Liver (tissue), 9 donors: ENCODE results near the gene H2BW1. TPM values are rescaled to one million over a fixed set of nuclear protein-coding genes. Genes with fewer than 3 reads are reported as not detected.

Experiments used
- DNase-seq: peaks from one replicate; pipeline ENCODE4 v3.0.0-alpha.2; 2017; ENCODE audit warnings: low spot score
- H3K27ac ChIP-seq, 2 donors: one replicate each; pipeline ENCODE4 v1.7.0; 2013; ENCODE audit warnings: inconsistent platforms in 2 of 2, low read length in 2 of 2, control low read depth in 1 of 2, low read depth in 1 of 2, mild to moderate bottlenecking in 1 of 2
- H3K27me3 ChIP-seq, 4 donors: one replicate each; pipeline versions ENCODE4 v1.6.1 to v1.7.0; 2013; ENCODE audit warnings: low read length in 3 of 4, inconsistent platforms in 1 of 4, mild to moderate bottlenecking in 1 of 4, moderate library complexity in 1 of 4; ENCODE audit not compliant: control insufficient read depth in 4 of 4, insufficient read depth in 4 of 4
- H3K36me3 ChIP-seq, 4 donors: one replicate each; pipeline versions ENCODE4 v1.6.1 to v1.7.0; 2013; ENCODE audit warnings: low read length in 3 of 4, mild to moderate bottlenecking in 3 of 4, low read depth in 1 of 4, moderate library complexity in 1 of 4; ENCODE audit not compliant: control insufficient read depth in 4 of 4, insufficient read depth in 3 of 4
- H3K4me1 ChIP-seq, 4 donors: one replicate each; pipeline versions ENCODE4 v1.6.1 to v1.7.0; 2013; ENCODE audit warnings: low read length in 3 of 4, mild to moderate bottlenecking in 3 of 4, moderate library complexity in 1 of 4; ENCODE audit not compliant: control insufficient read depth in 4 of 4, insufficient read depth in 4 of 4
- H3K4me3 ChIP-seq, 3 donors: one replicate each; pipeline versions ENCODE4 v1.6.1 to v1.7.0; 2013; ENCODE audit warnings: low read length in 3 of 3, control low read depth in 1 of 3, low read depth in 1 of 3, mild to moderate bottlenecking in 1 of 3
- H3K9ac ChIP-seq, 2 donors: one replicate each; pipeline ENCODE4 v1.7.0; 2013; ENCODE audit warnings: low read length in 2 of 2, mild to moderate bottlenecking in 2 of 2, moderate library complexity in 2 of 2, control low read depth in 1 of 2, low read depth in 1 of 2
- H3K9me3 ChIP-seq, 4 donors: one replicate each; pipeline versions ENCODE4 v1.6.1 to v1.7.0; 2013; ENCODE audit warnings: low read length in 3 of 4; ENCODE audit not compliant: control insufficient read depth in 4 of 4
- CTCF ChIP-seq: fragments of 150-350 bp; IDR thresholded peaks from 2 replicates; pipeline ENCODE4 v1.5.1; 2017; ENCODE audit warnings: improper control_type of control experiment, low read depth, low read length; ENCODE audit not compliant: missing input control
- EGR1 ChIP-seq, 2 donors: IDR thresholded peaks; 2 replicates each; pipeline ENCODE4 v1.6.1; 2016 to 2018; ENCODE audit warnings: antibody characterized with exemption in 2 of 2, low read depth in 2 of 2
- GABPA ChIP-seq, 2 donors: IDR thresholded peaks in 1 of 2; conservative IDR thresholded peaks in 1 of 2; 2 replicates each; pipeline ENCODE4 v1.6.1; 2016; ENCODE audit warnings: antibody characterized with exemption in 2 of 2, mild to moderate bottlenecking in 1 of 2, moderate library complexity in 1 of 2
- HNF4G ChIP-seq: IDR thresholded peaks from 2 replicates; pipeline ENCODE4 v1.6.1; 2016; ENCODE audit warnings: antibody characterized with exemption
- JUND ChIP-seq, 2 donors: IDR thresholded peaks; 2 replicates each; pipeline ENCODE4 v1.6.1; 2016; ENCODE audit warnings: antibody characterized with exemption in 2 of 2
- MAX ChIP-seq: IDR thresholded peaks from 2 replicates; pipeline ENCODE4 v1.6.1; 2016; ENCODE audit warnings: antibody characterized with exemption
- NR2F2 ChIP-seq: IDR thresholded peaks from 2 replicates; pipeline ENCODE4 v1.6.1; 2016; ENCODE audit warnings: antibody characterized with exemption
- RAD21 ChIP-seq, 2 donors: IDR thresholded peaks; 2 replicates each; pipeline ENCODE4 v1.6.1; 2016; ENCODE audit warnings: antibody characterized with exemption in 2 of 2, mild to moderate bottlenecking in 2 of 2
- REST ChIP-seq: IDR thresholded peaks from 2 replicates; pipeline ENCODE4 v1.6.1; 2016; ENCODE audit warnings: antibody characterized with exemption, mild to moderate bottlenecking
- RXRA ChIP-seq, 2 donors: IDR thresholded peaks; 2 replicates each; pipeline ENCODE4 v1.6.1; 2017 to 2018; ENCODE audit warnings: antibody characterized with exemption in 2 of 2, mild to moderate bottlenecking in 1 of 2
- SP1 ChIP-seq: IDR thresholded peaks from 2 replicates; pipeline ENCODE4 v1.6.1; 2018; ENCODE audit warnings: antibody characterized with exemption, mild to moderate bottlenecking
- TAF1 ChIP-seq: conservative IDR thresholded peaks from 2 replicates; pipeline ENCODE4 v1.6.1; 2016; ENCODE audit warnings: antibody characterized with exemption, mild to moderate bottlenecking
- YY1 ChIP-seq: IDR thresholded peaks from 2 replicates; pipeline ENCODE4 v1.6.1; 2016; ENCODE audit warnings: antibody characterized with exemption, mild to moderate bottlenecking
- ZBTB33 ChIP-seq: IDR thresholded peaks from 2 replicates; pipeline ENCODE4 v1.6.1; 2016; ENCODE audit warnings: antibody characterized with exemption
- WGBS: extraction: QIAGEN DNeasy Blood & Tissue Kit; methylation state at CpG from one replicate; pipeline ENCODE4 v1.1.7; 2013; 5-methylcytosine and 5-hydroxymethylcytosine counted together
- polyA plus RNA-seq, 2 donors: library from polyadenylated mRNA; stranded (reverse) in 1 of 2; unstranded in 1 of 2; fragments of 200-250 nt in 1 of 2; fragments of >200 nt in 1 of 2; fragmentation: Nextera tagmentation in 1 of 2; extraction: Ambion mirVana in 1 of 2; gene quantifications; one replicate each; pipeline versions ENCODE4 v1.2.1 to v1.2.3, GENCODE V29; 2013 to 2015
- total RNA-seq, 2 donors: library from RNA; depleted of rRNA; stranded (reverse); fragments of >200 nt; gene quantifications; one replicate each; pipeline ENCODE4 v1.2.3, GENCODE V29; 2014
- donor health status: healthy.
- donor health status: healthy.
- donor health status: healthy.
- donor health status: healthy.
- donor health status: healthy.

H2BW1 gene
- total and polyA plus RNA-seq, 4 donors: not detected

DNA sequence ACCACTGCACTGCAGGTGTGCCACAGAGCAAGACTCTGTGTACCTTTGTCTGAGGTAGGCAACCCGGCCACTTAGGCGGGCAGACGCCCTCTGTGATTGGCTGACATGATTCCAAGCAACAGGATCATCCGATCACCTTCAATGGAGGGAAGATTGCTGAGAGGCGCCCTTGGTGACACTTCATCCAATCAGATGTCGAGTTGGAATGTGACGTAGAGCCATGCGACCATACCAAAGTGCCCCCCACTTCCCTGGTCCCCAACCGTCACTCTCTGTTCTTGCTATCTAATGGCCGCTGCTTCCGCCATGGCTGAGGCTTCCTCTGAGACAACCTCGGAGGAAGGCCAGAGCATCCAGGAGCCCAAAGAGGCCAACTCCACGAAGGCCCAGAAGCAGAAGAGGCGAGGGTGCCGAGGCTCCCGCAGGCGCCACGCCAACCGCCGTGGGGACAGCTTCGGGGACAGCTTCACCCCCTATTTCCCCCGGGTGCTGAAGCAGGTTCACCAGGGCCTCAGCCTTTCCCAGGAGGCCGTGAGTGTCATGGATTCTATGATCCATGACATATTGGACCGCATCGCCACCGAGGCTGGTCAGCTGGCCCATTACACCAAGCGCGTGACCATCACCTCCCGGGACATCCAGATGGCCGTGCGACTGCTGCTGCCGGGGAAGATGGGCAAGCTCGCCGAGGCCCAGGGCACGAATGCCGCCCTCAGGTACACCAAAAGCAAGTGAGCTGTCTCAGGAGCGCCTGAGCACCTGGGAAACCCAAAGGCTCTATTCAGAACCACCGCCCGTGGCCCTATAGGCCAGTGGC is 26.4 kb upstream of the H2BW1 start, which contains the start of gene H2BW2:
Gene H2BW2 (plus strand): TSS at position 268 of the 817 bp plus-strand sequence. CDS start 39 bp downstream, at position 307.
- Histone ChIP-seq H3K4me3 (no peak within 1 kb of the TSS), H3K27ac (no peak within 1 kb of the TSS), H3K27me3 (no peaks in the 10 kb centered on the region), H3K9ac (no peak within 1 kb of the TSS), H3K9me3 (no peaks in the 10 kb centered on the region), H3K36me3 (no peaks in the 10 kb centered on the region), H3K4me1 (no peaks in the 10 kb centered on the region)
- WGBS: 92% methylated on average over 39 of the region's 39 CpGs
- DNase-seq: no peak
- TF ChIP-seq MAX: no peak
- TF ChIP-seq HNF4G: no peak
- no peak for TF ChIP-seq CTCF
- no peak for TF ChIP-seq EGR1 (IDR thresholded peaks at IDR 0.05; ENCODE audit: low read depth in 2 of 2)
- no peak for TF ChIP-seq RAD21 (IDR thresholded peaks at IDR 0.05)
- TF ChIP-seq ZBTB33: no peak
- TF ChIP-seq TAF1: no peak
- no peak for TF ChIP-seq YY1
- no peak for TF ChIP-seq JUND (IDR thresholded peaks at IDR 0.05)
- TF ChIP-seq REST: no peak

GRCh38 chrX:104018126-104018525 is 4.6 kb upstream of the H2BW1 start:
- no peak overlapping the region for H3K27ac ChIP-seq
- no peak overlapping the region for H3K9ac ChIP-seq
- peaks cover 0 to 2% (median 0%) of the 10 kb centered on the region in 4 donors for H3K9me3 ChIP-seq
- no peak overlapping the region for H3K4me3 ChIP-seq
- 81% methylated on average over 11 of the region's 11 CpGs for WGBS
- peaks cover 0 to 3% (median 0%) of the 10 kb centered on the region in 4 donors for H3K27me3 ChIP-seq
- no peaks in the 10 kb centered on the region for H3K4me1 ChIP-seq
- no peak for DNase-seq
- H3K36me3 ChIP-seq: no peaks in the 10 kb centered on the region
- TF ChIP-seq HNF4G: no peak
- no peak for TF ChIP-seq MAX
- TF ChIP-seq RXRA (IDR thresholded peaks at IDR 0.05): no peak
- TF ChIP-seq GABPA (IDR thresholded peaks at IDR 0.05 in 1 of 2, conservative IDR thresholded peaks at IDR 0.05 in 1 of 2): no peak
- TF ChIP-seq NR2F2: no peak
- no peak for TF ChIP-seq SP1
- TF ChIP-seq ZBTB33: no peak
- TF ChIP-seq REST: no peak
